Endothelial cell of umbilical vein (primary cell): ENCODE results near the gene DCTN4.

Experiments
- GATA2 ChIP-seq: IDR thresholded peaks from 2 replicates; pipeline ENCODE4 v1.7.0; 2011; ENCODE audit warnings: low read depth, mild to moderate bottlenecking, moderate library complexity, mixed read lengths, low read length; ENCODE audit not compliant: insufficient read length, insufficient read depth
- MYC ChIP-seq: IDR thresholded peaks from one replicate; pipeline ENCODE4 v1.6.1; 2011; ENCODE audit warnings: mild to moderate bottlenecking, low read depth, low read length
- POLR2A ChIP-seq: IDR thresholded peaks from 2 replicates; pipeline ENCODE4 v1.6.1; 2012; ENCODE audit warnings: low read depth, mild to moderate bottlenecking, control low read depth, low read length

DNA sequence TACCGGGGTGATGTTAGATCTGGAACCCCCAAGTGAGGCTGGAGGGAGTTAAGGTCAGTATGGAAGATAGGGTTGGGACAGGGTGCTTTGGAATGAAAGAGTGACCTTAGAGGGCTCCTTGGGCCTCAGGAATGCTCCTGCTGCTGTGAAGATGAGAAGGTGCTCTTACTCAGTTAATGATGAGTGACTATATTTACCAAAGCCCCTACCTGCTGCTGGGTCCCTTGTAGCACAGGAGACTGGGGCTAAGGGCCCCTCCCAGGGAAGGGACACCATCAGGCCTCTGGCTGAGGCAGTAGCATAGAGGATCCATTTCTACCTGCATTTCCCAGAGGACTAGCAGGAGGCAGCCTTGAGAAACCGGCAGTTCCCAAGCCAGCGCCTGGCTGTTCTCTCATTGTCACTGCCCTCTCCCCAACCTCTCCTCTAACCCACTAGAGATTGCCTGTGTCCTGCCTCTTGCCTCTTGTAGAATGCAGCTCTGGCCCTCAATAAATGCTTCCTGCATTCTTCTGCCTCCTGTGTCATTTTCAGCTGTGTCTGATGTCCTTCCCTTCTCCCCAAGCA, 100.0 kb downstream of the DCTN4 start:
- TF ChIP-seq POLR2A = peak; percentile 79
- no peak for TF ChIP-seq MYC
- no peak for TF ChIP-seq GATA2
